ENCODE data around the gene PPM1N. TPM values are rescaled to one million over a fixed set of nuclear protein-coding genes. Genes with fewer than 3 reads are reported as not detected.

The PPM1N gene
- total RNA-seq, 2 experiments from 2014 or later, result 3.5 to 4.3 TPM

DNA sequence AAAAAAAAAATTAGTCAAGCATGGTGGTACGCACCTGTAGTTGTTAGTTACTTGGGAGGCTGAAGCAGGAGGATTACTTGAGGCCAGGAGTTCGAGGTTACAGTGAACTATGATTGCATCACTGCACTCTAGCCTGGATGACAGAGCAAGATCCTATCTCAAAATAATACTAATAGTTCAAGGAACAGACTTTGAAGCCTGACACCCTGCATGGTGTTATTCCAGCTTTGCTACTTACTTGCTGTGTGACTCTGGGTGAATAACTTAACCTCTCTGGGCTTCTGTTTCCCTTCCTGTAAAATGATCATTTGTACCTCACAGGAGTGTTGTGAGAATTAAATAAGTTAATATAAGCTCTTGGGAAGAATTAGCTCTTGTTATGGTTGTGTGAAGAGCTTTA, 34.0 kb upstream of the PPM1N start:
- H3K27me3 Mint-ChIP-seq, result peaks cover 13% of the 10 kb centered on the region
- no peak overlapping the region for H3K27ac Mint-ChIP-seq
- H3K4me1 Mint-ChIP-seq, result peaks cover 15% of the 10 kb centered on the region
- H3K4me3 Mint-ChIP-seq, result no peak overlapping the region
- DNase-seq, result no peak
- H3K9me3 Mint-ChIP-seq, result no peaks in the 10 kb centered on the region
- ChIA-PET CTCF (interaction anchor here (0.6 to 1.2 kb wide), 3 partner anchors 14 to 1152 kb away, joined by 3 to 5 read pairs (median 3); no protein-coding TSS in a partner anchor), POLR2A (interaction anchor here (1.0 kb wide), 1 partner anchor 10 kb away, joined by 3 read pairs; no protein-coding TSS in a partner anchor)
- H3K36me3 Mint-ChIP-seq (ENCODE audit: low read depth), result no peaks in the 10 kb centered on the region

DNA sequence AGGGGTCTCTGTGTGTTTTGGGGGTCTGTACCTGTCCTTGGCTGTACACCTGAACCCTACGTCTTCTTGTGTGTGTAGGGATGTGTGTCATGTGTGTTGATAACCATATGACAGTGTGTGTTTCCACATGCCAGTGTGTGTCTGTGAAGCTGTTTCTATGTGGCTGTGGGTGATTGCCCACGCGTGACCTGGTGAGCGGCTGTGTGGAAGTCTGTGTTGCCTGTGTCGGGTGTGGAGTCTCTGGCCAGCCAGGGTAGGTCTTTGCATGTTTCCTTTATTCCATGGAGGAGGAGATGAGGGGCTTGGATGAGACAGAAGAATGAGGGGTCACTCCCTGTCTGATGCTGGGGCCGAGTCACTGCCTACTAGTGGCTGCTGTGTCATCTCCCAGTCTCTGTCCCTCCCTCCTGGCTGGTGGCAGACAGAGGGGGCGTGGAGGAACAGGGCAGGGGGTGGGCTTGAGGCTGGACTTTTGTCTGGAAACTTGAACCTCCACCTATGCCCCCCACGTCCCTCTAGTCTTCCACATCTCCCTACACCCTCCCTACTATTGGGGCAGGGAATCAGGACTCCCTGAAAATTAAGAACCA, 33.3 kb upstream of the PPM1N start:
- Mint-ChIP-seq H3K27me3 (peaks cover 13% of the 10 kb centered on the region), H3K4me1 (peaks cover 21% of the 10 kb centered on the region), H3K27ac (no peak overlapping the region), H3K9me3 (no peaks in the 10 kb centered on the region), H3K4me3 (no peak overlapping the region), H3K36me3 (ENCODE audit: low read depth) (no peaks in the 10 kb centered on the region)
- DNase-seq, result no peak
- CTCF ChIA-PET, result interaction anchor here (0.9 to 1.2 kb wide), 2 partner anchors 14 to 26 kb away, joined by 3 to 5 read pairs; no protein-coding TSS in a partner anchor
- POLR2A ChIA-PET, result interaction anchor here (1.0 kb wide), 1 partner anchor 9 kb away, joined by 3 read pairs; no protein-coding TSS in a partner anchor

DNA sequence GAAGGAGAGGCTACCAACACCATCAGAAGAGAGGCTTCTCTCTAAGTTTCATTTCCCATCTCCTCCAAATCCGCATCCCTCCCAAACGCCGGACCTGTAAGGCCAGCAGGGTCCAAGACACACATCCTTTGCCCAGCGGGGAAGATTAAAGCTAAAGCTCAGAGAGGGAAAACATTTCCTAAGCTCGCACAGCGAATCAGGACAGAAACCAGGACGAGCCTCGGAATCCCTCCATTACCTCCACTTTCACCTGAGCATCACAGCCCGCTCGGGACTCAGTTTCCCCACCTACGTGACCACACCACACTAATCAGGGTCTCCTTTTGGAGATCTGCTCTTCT, 31.2 kb upstream of the PPM1N start:
- no peak overlapping the region for H3K27ac Mint-ChIP-seq
- CTCF ChIA-PET, result interaction anchor here (0.6 to 4.4 kb wide), 9 partner anchors 10 to 159 kb away, joined by 3 to 77 read pairs (median 7); no protein-coding TSS in a partner anchor
- no peak for DNase-seq
- peak overlapping the region; percentile 88 for H3K4me3 Mint-ChIP-seq
- peaks cover 27% of the 10 kb centered on the region for H3K4me1 Mint-ChIP-seq
- no peaks in the 10 kb centered on the region for H3K36me3 Mint-ChIP-seq (ENCODE audit: low read depth)
- no peaks in the 10 kb centered on the region for H3K9me3 Mint-ChIP-seq
- POLR2A ChIA-PET, result interaction anchor here (0.7 to 4.1 kb wide), 8 partner anchors 10 to 264 kb away, joined by 3 to 37 read pairs (median 12); no protein-coding TSS in a partner anchor
- H3K27me3 Mint-ChIP-seq, result peaks cover 14% of the 10 kb centered on the region

DNA sequence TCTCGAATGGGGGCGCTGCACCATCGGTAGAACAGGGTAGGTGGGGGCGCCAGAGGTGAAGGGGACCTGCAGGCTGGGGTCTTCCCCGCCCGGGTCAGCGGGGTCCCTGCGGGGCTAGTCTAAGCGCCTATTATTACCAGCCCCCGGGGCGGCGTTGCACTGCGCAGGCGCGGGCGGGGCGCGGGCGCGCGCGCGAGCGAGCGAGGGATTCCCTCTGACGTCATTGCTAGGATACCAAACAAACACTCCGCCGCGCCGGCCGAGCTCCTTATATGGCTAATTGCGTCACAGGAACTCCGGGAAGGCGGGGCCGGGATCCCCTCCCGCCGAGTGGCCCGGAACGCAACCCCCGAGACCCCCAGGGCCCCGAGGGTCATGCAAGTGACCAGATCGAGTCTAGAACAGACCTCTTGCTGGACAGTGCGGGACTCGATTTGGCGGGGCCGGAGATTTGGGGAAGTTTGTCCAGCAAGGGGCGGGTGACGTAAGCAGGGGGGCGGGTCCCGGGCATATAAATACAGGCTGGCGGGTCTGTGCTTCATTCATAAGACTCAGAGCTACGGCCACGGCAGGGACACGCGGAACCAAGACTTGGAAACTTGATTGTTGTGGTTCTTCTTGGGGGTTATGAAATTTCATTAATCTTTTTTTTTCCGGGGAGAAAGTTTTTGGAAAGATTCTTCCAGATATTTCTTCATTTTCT, 30.6 kb upstream of the PPM1N start, which contains the start of gene FOSB:
Gene FOSB, plus strand, starts transcription at position 541 of the 703 bp plus-strand sequence. CDS start 591 bp downstream, outside the sequence.
- POLR2A ChIA-PET, result interaction anchor here (0.6 to 4.1 kb wide), 14 partner anchors 11 to 376 kb away, joined by 3 to 37 read pairs (median 6); partner anchors contain the start of genes OPA3 and VASP
- Mint-ChIP-seq H3K27ac (peak within 1 kb of the TSS; percentile 91), H3K27me3 (peaks cover 17% of the 10 kb centered on the region), H3K4me3 (peak within 1 kb of the TSS; percentile 88), H3K36me3 (ENCODE audit: low read depth) (no peaks in the 10 kb centered on the region), H3K9me3 (no peaks in the 10 kb centered on the region), H3K4me1 (peaks cover 27% of the 10 kb centered on the region)
- CTCF ChIA-PET, result interaction anchor here (0.6 to 4.4 kb wide), 11 partner anchors 10 to 302 kb away, joined by 3 to 77 read pairs (median 4); no protein-coding TSS in a partner anchor
- peak; percentile 94 for DNase-seq

DNA sequence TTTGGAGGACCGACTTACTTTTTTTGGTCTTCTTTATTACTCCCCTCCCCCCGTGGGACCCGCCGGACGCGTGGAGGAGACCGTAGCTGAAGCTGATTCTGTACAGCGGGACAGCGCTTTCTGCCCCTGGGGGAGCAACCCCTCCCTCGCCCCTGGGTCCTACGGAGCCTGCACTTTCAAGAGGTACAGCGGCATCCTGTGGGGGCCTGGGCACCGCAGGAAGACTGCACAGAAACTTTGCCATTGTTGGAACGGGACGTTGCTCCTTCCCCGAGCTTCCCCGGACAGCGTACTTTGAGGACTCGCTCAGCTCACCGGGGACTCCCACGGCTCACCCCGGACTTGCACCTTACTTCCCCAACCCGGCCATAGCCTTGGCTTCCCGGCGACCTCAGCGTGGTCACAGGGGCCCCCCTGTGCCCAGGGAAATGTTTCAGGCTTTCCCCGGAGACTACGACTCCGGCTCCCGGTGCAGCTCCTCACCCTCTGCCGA, 30.0 kb upstream of the PPM1N start:
- peak; percentile 61 for DNase-seq
- ChIA-PET POLR2A (interaction anchor here (1.1 to 4.1 kb wide), 15 partner anchors 11 to 249 kb away, joined by 3 to 37 read pairs (median 7); partner anchors contain the start of genes OPA3 and VASP), CTCF (interaction anchor here (0.6 to 4.4 kb wide), 11 partner anchors 10 to 301 kb away, joined by 3 to 77 read pairs (median 7); no protein-coding TSS in a partner anchor)
- Mint-ChIP-seq H3K9me3 (no peaks in the 10 kb centered on the region), H3K4me1 (peaks cover 29% of the 10 kb centered on the region), H3K4me3 (peak overlapping the region; percentile 88), H3K36me3 (ENCODE audit: low read depth) (no peaks in the 10 kb centered on the region), H3K27me3 (peaks cover 20% of the 10 kb centered on the region), H3K27ac (peak overlapping the region; percentile 91)

DNA sequence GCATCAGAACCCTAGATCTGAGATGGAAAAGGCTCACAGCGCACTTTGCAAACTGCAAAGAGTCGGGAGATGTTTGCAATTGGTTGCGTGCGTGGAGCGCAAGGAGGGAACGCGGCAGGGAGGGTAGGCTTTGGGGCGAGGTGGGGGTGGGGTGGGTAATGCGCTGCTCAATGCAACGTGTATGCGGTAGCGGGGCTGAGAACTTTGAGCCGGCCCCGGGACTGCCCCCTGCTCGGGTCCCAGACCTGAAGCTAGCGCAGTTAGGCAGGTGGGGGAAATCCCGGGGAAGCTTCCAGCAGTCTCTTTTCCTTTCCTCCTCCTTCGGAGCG, 29.5 kb upstream of the PPM1N start:
- Mint-ChIP-seq H3K27me3 (peaks cover 23% of the 10 kb centered on the region), H3K4me1 (peaks cover 29% of the 10 kb centered on the region), H3K4me3 (peak overlapping the region; percentile 88), H3K36me3 (ENCODE audit: low read depth) (no peaks in the 10 kb centered on the region), H3K9me3 (no peaks in the 10 kb centered on the region), H3K27ac (peak overlapping the region; percentile 91)
- CTCF ChIA-PET, result interaction anchor here (1.0 to 4.4 kb wide), 11 partner anchors 9 to 174 kb away, joined by 3 to 77 read pairs (median 8); partner anchors contain the start of genes PPM1N and PPP1R13L
- POLR2A ChIA-PET, result interaction anchor here (0.6 to 4.1 kb wide), 17 partner anchors 9 to 376 kb away, joined by 3 to 37 read pairs (median 7); partner anchors contain the start of genes OPA3, PPP1R37, QPCTL and VASP
- DNase-seq, result no peak

DNA sequence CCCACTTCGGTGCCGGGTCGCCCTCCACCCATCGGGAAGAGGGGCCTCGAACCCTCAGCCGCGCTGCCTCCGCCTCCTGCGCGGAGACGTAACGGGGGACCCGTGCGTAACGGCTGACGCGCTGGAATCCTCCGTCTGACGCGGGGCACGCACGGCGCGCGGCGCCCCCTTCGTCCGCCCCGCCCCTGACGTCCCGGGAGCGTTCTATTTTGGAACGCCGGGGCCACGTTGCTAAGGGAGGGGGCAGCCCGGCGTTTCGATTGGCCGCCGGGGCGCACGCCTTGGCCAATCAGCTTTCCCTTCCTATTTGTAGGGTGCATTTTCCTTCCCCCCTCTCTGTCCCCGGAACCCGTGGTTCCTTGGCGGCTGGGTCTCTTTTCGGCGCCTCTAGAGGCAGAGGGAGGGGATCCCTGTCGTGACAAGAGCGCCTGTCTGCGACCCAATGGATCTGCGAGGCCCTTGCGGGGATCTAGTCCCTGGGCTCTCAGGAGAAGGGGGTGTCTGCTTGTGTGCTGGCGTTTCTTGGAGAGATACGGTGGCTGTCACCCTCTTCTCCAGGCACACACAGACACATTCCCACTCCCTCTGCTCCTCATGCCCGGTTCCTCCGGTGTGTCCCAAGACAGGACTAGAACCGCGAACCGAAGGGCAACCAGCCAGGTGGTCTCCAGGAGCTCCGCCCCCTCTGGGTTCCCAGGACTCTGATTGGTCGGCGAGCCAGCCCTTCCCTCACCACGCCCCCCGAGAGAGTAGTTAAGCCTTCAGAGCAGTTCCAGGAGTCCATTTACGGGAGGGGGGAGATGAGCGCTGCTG, 28.9 kb upstream of the PPM1N start:
- ChIA-PET CTCF (interaction anchor here (1.0 to 4.4 kb wide), 11 partner anchors 9 to 173 kb away, joined by 3 to 77 read pairs (median 8); partner anchors contain the start of genes PPM1N and PPP1R13L), POLR2A (interaction anchor here (0.6 to 4.1 kb wide), 18 partner anchors 8 to 377 kb away, joined by 3 to 37 read pairs (median 6); partner anchors contain the start of genes OPA3, PPP1R37, QPCTL and VASP)
- peaks cover 29% of the 10 kb centered on the region for H3K4me1 Mint-ChIP-seq
- H3K27ac Mint-ChIP-seq, result peak overlapping the region; percentile 91
- peaks cover 25% of the 10 kb centered on the region for H3K27me3 Mint-ChIP-seq
- H3K4me3 Mint-ChIP-seq, result peak overlapping the region; percentile 88
- DNase-seq, result peak; percentile 97
- no peaks in the 10 kb centered on the region for H3K36me3 Mint-ChIP-seq (ENCODE audit: low read depth)
- H3K9me3 Mint-ChIP-seq, result no peaks in the 10 kb centered on the region

DNA sequence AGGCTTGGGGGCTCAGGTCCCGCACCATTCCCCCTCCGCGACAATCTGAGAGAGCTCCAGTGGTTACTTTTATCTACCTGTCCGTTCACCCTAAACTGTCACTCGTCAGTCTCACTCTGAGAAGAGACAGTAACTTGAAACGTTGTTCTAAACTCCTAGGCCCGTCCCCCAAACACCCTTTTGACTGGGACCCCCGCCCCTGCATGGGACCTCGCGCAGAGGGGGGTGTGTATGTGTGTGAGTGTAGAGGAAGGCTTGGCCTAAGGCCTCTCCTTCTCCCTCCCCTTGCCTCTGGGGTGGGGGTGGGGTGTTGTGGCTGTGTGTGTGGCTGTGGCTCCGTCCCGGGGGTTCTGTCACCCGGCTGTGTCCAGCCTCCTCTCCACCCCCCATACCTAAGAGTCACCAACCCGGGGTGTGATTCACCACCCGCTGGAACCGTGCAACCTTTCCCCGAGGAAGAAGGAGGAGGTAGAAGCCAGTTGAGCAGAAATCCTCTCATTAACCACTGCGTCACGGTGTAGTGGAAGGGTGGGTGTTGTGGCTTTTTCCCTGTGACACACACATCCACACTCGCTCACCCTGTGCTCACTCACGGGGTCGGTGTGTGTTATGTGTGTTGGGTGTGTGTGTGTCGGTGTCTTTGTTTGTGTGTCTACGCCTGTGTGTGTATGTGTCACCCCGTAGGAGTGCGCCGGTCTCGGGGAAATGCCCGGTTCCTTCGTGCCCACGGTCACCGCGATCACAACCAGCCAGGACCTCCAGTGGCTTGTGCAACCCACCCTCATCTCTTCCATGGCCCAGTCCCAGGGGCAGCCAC, 28.1 kb upstream of the PPM1N start:
- peak; percentile 52 for DNase-seq
- peaks cover 25% of the 10 kb centered on the region for H3K27me3 Mint-ChIP-seq
- CTCF ChIA-PET, result interaction anchor here (1.3 to 4.4 kb wide), 8 partner anchors 8 to 65 kb away, joined by 3 to 77 read pairs (median 8); partner anchors contain the start of gene PPP1R13L
- no peaks in the 10 kb centered on the region for H3K9me3 Mint-ChIP-seq
- POLR2A ChIA-PET, result interaction anchor here (0.9 to 4.1 kb wide), 10 partner anchors 9 to 377 kb away, joined by 3 to 37 read pairs (median 14); partner anchors contain the start of gene PPP1R37
- peak overlapping the region; percentile 88 for H3K4me3 Mint-ChIP-seq
- H3K36me3 Mint-ChIP-seq (ENCODE audit: low read depth), result no peaks in the 10 kb centered on the region
- peaks cover 37% of the 10 kb centered on the region for H3K4me1 Mint-ChIP-seq
- peak overlapping the region; percentile 91 for H3K27ac Mint-ChIP-seq

DNA sequence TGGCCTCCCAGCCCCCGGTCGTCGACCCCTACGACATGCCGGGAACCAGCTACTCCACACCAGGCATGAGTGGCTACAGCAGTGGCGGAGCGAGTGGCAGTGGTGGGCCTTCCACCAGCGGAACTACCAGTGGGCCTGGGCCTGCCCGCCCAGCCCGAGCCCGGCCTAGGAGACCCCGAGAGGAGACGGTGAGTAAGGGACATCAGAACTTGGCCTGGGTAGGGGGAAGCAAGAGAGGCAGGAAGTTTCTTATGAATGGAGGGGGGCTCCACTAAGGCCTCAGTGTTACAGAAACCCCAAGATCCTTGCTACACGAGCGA, 27.5 kb upstream of the PPM1N start:
- H3K9me3 Mint-ChIP-seq, result no peaks in the 10 kb centered on the region
- CTCF ChIA-PET, result no interaction called here
- H3K27me3 Mint-ChIP-seq, result peaks cover 25% of the 10 kb centered on the region
- H3K36me3 Mint-ChIP-seq (ENCODE audit: low read depth), result no peaks in the 10 kb centered on the region
- DNase-seq, result no peak
- POLR2A ChIA-PET, result interaction anchor here (3.8 kb wide), 1 partner anchor 31 kb away, joined by 28 read pairs; no protein-coding TSS in a partner anchor
- no peak overlapping the region for H3K4me3 Mint-ChIP-seq
- H3K27ac Mint-ChIP-seq, result no peak overlapping the region
- peaks cover 40% of the 10 kb centered on the region for H3K4me1 Mint-ChIP-seq

DNA sequence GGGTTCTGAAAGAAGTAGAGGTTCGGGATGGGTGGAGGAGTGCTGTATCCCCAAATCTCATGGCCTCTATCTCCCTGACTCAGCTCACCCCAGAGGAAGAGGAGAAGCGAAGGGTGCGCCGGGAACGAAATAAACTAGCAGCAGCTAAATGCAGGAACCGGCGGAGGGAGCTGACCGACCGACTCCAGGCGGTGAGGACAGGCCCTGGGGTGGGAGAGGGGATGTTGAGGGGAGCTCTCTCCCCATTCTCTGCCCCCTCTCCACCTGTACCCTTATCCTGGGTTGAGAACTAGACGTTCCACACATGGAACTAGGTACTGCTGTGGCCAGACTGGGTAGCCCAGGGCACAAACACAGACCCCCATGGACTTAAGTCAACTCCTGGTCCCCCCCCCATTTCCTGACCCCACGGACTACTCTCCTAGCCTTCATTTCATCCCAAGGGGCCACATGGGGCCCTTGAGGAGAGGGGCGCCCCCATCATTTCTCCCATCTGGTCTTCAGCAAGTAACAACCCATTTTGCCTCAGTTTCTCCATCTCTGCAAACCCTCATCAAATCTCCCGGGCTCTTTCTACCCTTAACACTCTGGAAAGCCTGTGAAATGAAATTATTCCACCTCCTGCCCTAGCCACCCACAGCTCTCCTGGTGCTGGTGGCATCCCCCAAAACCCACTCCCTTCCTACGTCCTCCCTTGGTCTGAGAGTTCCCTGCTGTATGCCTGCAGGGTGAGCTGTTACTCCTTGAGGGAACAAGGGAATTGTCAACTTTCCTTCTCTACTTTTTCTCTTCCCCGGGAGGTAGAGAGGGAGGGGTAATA, 26.9 kb upstream of the PPM1N start:
- Mint-ChIP-seq H3K27ac (no peak overlapping the region), H3K4me1 (peaks cover 42% of the 10 kb centered on the region), H3K9me3 (no peaks in the 10 kb centered on the region), H3K36me3 (ENCODE audit: low read depth) (no peaks in the 10 kb centered on the region), H3K27me3 (peaks cover 23% of the 10 kb centered on the region), H3K4me3 (no peak overlapping the region)
- POLR2A ChIA-PET, result interaction anchor here (3.8 kb wide), 1 partner anchor 32 kb away, joined by 28 read pairs; no protein-coding TSS in a partner anchor
- no peak for DNase-seq
- CTCF ChIA-PET, result interaction anchor here (1.5 kb wide), 1 partner anchor 32 kb away, joined by 5 read pairs; no protein-coding TSS in a partner anchor
